Kidney (tissue), 14 donors: ENCODE measurements around the gene PEG3. TPM values are rescaled to one million over a fixed set of nuclear protein-coding genes. Genes with fewer than 3 reads are reported as not detected.

Experiments used
- DNase-seq, 5 donors: peaks; one replicate each; pipeline ENCODE4 v3.0.0-alpha.2; 2013 to 2020
- FAIRE-seq: peaks from 2 replicates; lab custom pipeline; 2012; peaks lifted over from hg19 to GRCh38; lab: Jason Lieb, UNC
- H3K27ac ChIP-seq, 2 donors: one replicate each; pipeline ENCODE4 v1.7.0; 2013; ENCODE audit warnings: low read depth in 2 of 2, low read length in 2 of 2, inconsistent platforms in 1 of 2
- H3K27me3 ChIP-seq: one replicate; pipeline ENCODE4 v1.7.1; 2013; ENCODE audit warnings: low read length, inconsistent platforms; ENCODE audit not compliant: control insufficient read depth, insufficient read depth
- H3K36me3 ChIP-seq, 3 donors: one replicate each; pipeline versions ENCODE4 v1.7.0 to v1.7.1; 2013; ENCODE audit warnings: low read length in 3 of 3, control low read depth in 1 of 3, inconsistent platforms in 1 of 3; ENCODE audit not compliant: insufficient read depth in 3 of 3, control insufficient read depth in 2 of 3
- H3K4me1 ChIP-seq, 3 donors: one replicate each; pipeline versions ENCODE4 v1.7.0 to v1.7.1; 2013; ENCODE audit warnings: low read length in 3 of 3, inconsistent platforms in 1 of 3, low read depth in 1 of 3; ENCODE audit not compliant: control insufficient read depth in 2 of 3, insufficient read depth in 2 of 3
- H3K4me3 ChIP-seq, 3 donors: one replicate each; pipeline versions ENCODE4 v1.7.0 to v1.8.1; 2013; ENCODE audit warnings: low read length in 3 of 3, control low read depth in 1 of 3, inconsistent platforms in 1 of 3
- H3K9ac ChIP-seq, 3 donors: one replicate each; pipeline versions ENCODE4 v1.7.0 to v1.7.1; 2013; ENCODE audit warnings: low read length in 3 of 3, control low read depth in 1 of 3, inconsistent platforms in 1 of 3
- H3K9me3 ChIP-seq, 3 donors: one replicate each; pipeline versions ENCODE4 v1.7.0 to v1.7.1; 2013; ENCODE audit warnings: low read length in 3 of 3, control low read depth in 1 of 3, inconsistent platforms in 1 of 3; ENCODE audit not compliant: control insufficient read depth in 2 of 3, insufficient read depth in 1 of 3
- CTCF ChIP-seq: IDR thresholded peaks from 3 replicates; pipeline ENCODE4 v1.5.1; 2012; ENCODE audit warnings: mild to moderate bottlenecking, moderate library complexity, borderline replicate concordance; ENCODE audit not compliant: insufficient read depth; ENCODE audit errors: extremely low read depth
- intact Hi-C: fragments of 100-400 bp; cut with DNase I; formaldehyde crosslinking; loops from one replicate; pipeline ENCODE4 v1.11.1; 2022
- polyA plus RNA-seq: library from polyadenylated mRNA; stranded (reverse); fragments of 350-450 nt; fragmentation: Illumina TruSeq; extraction: RNeasy Lipid Tissue Mini Kit (QIAGEN cat#74804); gene quantifications from one replicate; pipeline ENCODE4 v1.2.3, GENCODE V29; 2014; ENCODE audit warnings: low read depth, low replicate concordance; ENCODE audit not compliant: insufficient read depth
- total RNA-seq: library from RNA; stranded (reverse); fragmentation: NEBNext Ultra II Directional; extraction: Animal tissue kit (Norgen Biotek cat#: 25700); gene quantifications from one replicate; pipeline ENCODE4 v1.2.1, GENCODE V29; 2021
- donor health status: control.
- donor health status: control.
- donor health status: control.
- donor health status: control.
- donor health status: control.
- donor health status: DM: yes; HTN: yes; CAD: no.
- donor health status: Normal renal cell carcinoma (clear cell type).

PEG3 gene
- total and polyA plus RNA-seq, 2 donors from 2014 or later, result 2.0 to 8.7 TPM

GRCh38 chr19:56875717-56876116 is 35.2 kb upstream of the PEG3 start:
- FAIRE-seq (no peak), DNase-seq (no peak)
- H3K36me3 ChIP-seq, result no peaks in the 10 kb centered on the region
- H3K4me3 ChIP-seq, result no peak overlapping the region
- peaks cover 0 to 10% (median 0%) of the 10 kb centered on the region in 3 donors for H3K9me3 ChIP-seq
- no peaks in the 10 kb centered on the region for H3K4me1 ChIP-seq
- no peak overlapping the region for H3K9ac ChIP-seq
- no peak for TF ChIP-seq CTCF
- intact Hi-C loops, result no loop called here
- H3K27me3 ChIP-seq, result no peaks in the 10 kb centered on the region
- no peak overlapping the region for H3K27ac ChIP-seq

GRCh38 chr19:56874530-56874929 is 34.0 kb upstream of the PEG3 start:
- Histone ChIP-seq H3K9me3 (peaks cover 0 to 8% (median 0%) of the 10 kb centered on the region in 3 donors), H3K4me3 (no peak overlapping the region), H3K4me1 (no peaks in the 10 kb centered on the region), H3K27ac (no peak overlapping the region), H3K9ac (no peak overlapping the region), H3K27me3 (no peaks in the 10 kb centered on the region), H3K36me3 (no peaks in the 10 kb centered on the region)
- FAIRE-seq, result no peak
- intact Hi-C loops, result no loop called here
- TF ChIP-seq CTCF, result no peak
- DNase-seq, result no peak

GRCh38 chr19:56873493-56873892 is 33.0 kb upstream of the PEG3 start:
- DNase-seq (no peak), FAIRE-seq (no peak)
- Histone ChIP-seq H3K36me3 (no peaks in the 10 kb centered on the region), H3K4me3 (no peak overlapping the region), H3K9me3 (peaks cover 0 to 8% (median 0%) of the 10 kb centered on the region in 3 donors), H3K9ac (no peak overlapping the region), H3K27me3 (no peaks in the 10 kb centered on the region), H3K4me1 (no peaks in the 10 kb centered on the region), H3K27ac (no peak overlapping the region)
- TF ChIP-seq CTCF, result no peak
- intact Hi-C loops, result no loop called here

GRCh38 chr19:56869886-56870285 is 29.4 kb upstream of the PEG3 start:
- Histone ChIP-seq H3K27ac (no peak overlapping the region), H3K9me3 (peaks cover 0 to 5% (median 0%) of the 10 kb centered on the region in 3 donors)
- intact Hi-C loops, result no loop called here

More at GRCh38 chr19:56869886-56870285, 29.4 kb upstream of the PEG3 start:
- Histone ChIP-seq H3K9ac (no peak overlapping the region), H3K4me3 (no peak overlapping the region), H3K27me3 (no peaks in the 10 kb centered on the region), H3K4me1 (no peaks in the 10 kb centered on the region), H3K36me3 (no peaks in the 10 kb centered on the region)
- no peak for FAIRE-seq
- no peak for TF ChIP-seq CTCF
- DNase-seq, result no peak
